Stimulated activated naive CD8-positive, alpha-beta T cell treated with anti-CD3 and anti-CD28 coated beads, Interleukin-15, Interleukin-2, amounts not matched to agents 100 ng/mL and 50 ng/mL, for 24 hours (primary cell): Measurements from ENCODE around the gene CYTL1.

ENCODE experiments used
- H3K27ac Mint-ChIP-seq: one replicate; pipeline ENCODE4 v1.8.0; 2021; ENCODE audit warnings: mild to moderate bottlenecking, mixed read lengths
- H3K27me3 Mint-ChIP-seq: one replicate; pipeline ENCODE4 v1.8.0; 2021; ENCODE audit warnings: mixed read lengths
- H3K36me3 Mint-ChIP-seq: one replicate; pipeline ENCODE4 v1.8.0; 2021; ENCODE audit warnings: low read depth, mixed read lengths
- H3K4me1 Mint-ChIP-seq: one replicate; pipeline ENCODE4 v1.8.0; 2021; ENCODE audit warnings: low read depth, mixed read lengths
- H3K4me3 Mint-ChIP-seq: one replicate; pipeline ENCODE4 v1.8.0; 2021; ENCODE audit warnings: mild to moderate bottlenecking, mixed read lengths
- H3K9me3 Mint-ChIP-seq: one replicate; pipeline ENCODE4 v1.8.0; 2021; ENCODE audit warnings: mixed read lengths

CYTL1 gene

GRCh38 chr4:4995908-4996265 lies 23.4 kb downstream of the CYTL1 start:
- H3K4me3 Mint-ChIP-seq = no peak overlapping the region
- no peaks in the 10 kb centered on the region for H3K27me3 Mint-ChIP-seq
- no peaks in the 10 kb centered on the region for H3K9me3 Mint-ChIP-seq
- H3K4me1 Mint-ChIP-seq = no peaks in the 10 kb centered on the region
- H3K36me3 Mint-ChIP-seq = no peaks in the 10 kb centered on the region
- H3K27ac Mint-ChIP-seq = no peak overlapping the region

- Mint-ChIP-seq H3K36me3 (no peaks in the 10 kb centered on the region), H3K4me1 (no peaks in the 10 kb centered on the region), H3K4me3 (no peak overlapping the region), H3K27me3 (no peaks in the 10 kb centered on the region), H3K9me3 (no peaks in the 10 kb centered on the region), H3K27ac (no peak overlapping the region)
Observed at GRCh38 chr4:4995103-4995907, 24.0 kb downstream of the CYTL1 start.

GRCh38 chr4:4994312-4995097 lies 24.8 kb downstream of the CYTL1 start:
- H3K27me3 Mint-ChIP-seq = no peaks in the 10 kb centered on the region
- no peaks in the 10 kb centered on the region for H3K36me3 Mint-ChIP-seq
- no peaks in the 10 kb centered on the region for H3K4me1 Mint-ChIP-seq
- H3K27ac Mint-ChIP-seq = no peak overlapping the region
- no peaks in the 10 kb centered on the region for H3K9me3 Mint-ChIP-seq
- no peak overlapping the region for H3K4me3 Mint-ChIP-seq

- no peaks in the 10 kb centered on the region for H3K9me3 Mint-ChIP-seq
- H3K36me3 Mint-ChIP-seq = no peaks in the 10 kb centered on the region
- H3K27me3 Mint-ChIP-seq = no peaks in the 10 kb centered on the region
- H3K27ac Mint-ChIP-seq = no peak overlapping the region
- no peaks in the 10 kb centered on the region for H3K4me1 Mint-ChIP-seq
- H3K4me3 Mint-ChIP-seq = no peak overlapping the region
Observed at GRCh38 chr4:4992833-4993232, 26.4 kb downstream of the CYTL1 start.

GRCh38 chr4:4991541-4992099 lies 27.6 kb downstream of the CYTL1 start:
- Mint-ChIP-seq H3K4me1 (no peaks in the 10 kb centered on the region), H3K27ac (no peak overlapping the region), H3K9me3 (no peaks in the 10 kb centered on the region), H3K36me3 (no peaks in the 10 kb centered on the region), H3K27me3 (no peaks in the 10 kb centered on the region), H3K4me3 (no peak overlapping the region)

- Mint-ChIP-seq H3K36me3 (no peaks in the 10 kb centered on the region), H3K4me3 (no peak overlapping the region), H3K27ac (no peak overlapping the region), H3K9me3 (no peaks in the 10 kb centered on the region), H3K4me1 (no peaks in the 10 kb centered on the region), H3K27me3 (no peaks in the 10 kb centered on the region)
Observed at GRCh38 chr4:4990857-4991540, 28.3 kb downstream of the CYTL1 start.

- no peaks in the 10 kb centered on the region for H3K4me1 Mint-ChIP-seq
- H3K27ac Mint-ChIP-seq = no peak overlapping the region
- H3K4me3 Mint-ChIP-seq = no peak overlapping the region
- no peaks in the 10 kb centered on the region for H3K9me3 Mint-ChIP-seq
- no peaks in the 10 kb centered on the region for H3K27me3 Mint-ChIP-seq
- no peaks in the 10 kb centered on the region for H3K36me3 Mint-ChIP-seq
Observed at GRCh38 chr4:4990329-4990728, 28.9 kb downstream of the CYTL1 start.

- H3K4me1 Mint-ChIP-seq = no peaks in the 10 kb centered on the region
- no peaks in the 10 kb centered on the region for H3K9me3 Mint-ChIP-seq
- no peaks in the 10 kb centered on the region for H3K27me3 Mint-ChIP-seq
- no peaks in the 10 kb centered on the region for H3K36me3 Mint-ChIP-seq
- no peak overlapping the region for H3K4me3 Mint-ChIP-seq
- H3K27ac Mint-ChIP-seq = no peak overlapping the region
Observed at GRCh38 chr4:4989083-4989622, 30.1 kb downstream of the CYTL1 start.

- Mint-ChIP-seq H3K9me3 (no peaks in the 10 kb centered on the region), H3K4me1 (no peaks in the 10 kb centered on the region), H3K36me3 (no peaks in the 10 kb centered on the region), H3K4me3 (no peak overlapping the region), H3K27me3 (no peaks in the 10 kb centered on the region), H3K27ac (no peak overlapping the region)
Observed at GRCh38 chr4:4987656-4988055, 31.6 kb downstream of the CYTL1 start.

GRCh38 chr4:4986841-4987240 lies 32.4 kb downstream of the CYTL1 start:
- Mint-ChIP-seq H3K9me3 (no peaks in the 10 kb centered on the region), H3K27me3 (no peaks in the 10 kb centered on the region), H3K4me1 (no peaks in the 10 kb centered on the region), H3K36me3 (no peaks in the 10 kb centered on the region), H3K4me3 (no peak overlapping the region), H3K27ac (no peak overlapping the region)

- H3K27ac Mint-ChIP-seq = no peak overlapping the region
- no peaks in the 10 kb centered on the region for H3K9me3 Mint-ChIP-seq
- no peaks in the 10 kb centered on the region for H3K36me3 Mint-ChIP-seq
- H3K4me3 Mint-ChIP-seq = no peak overlapping the region
- no peaks in the 10 kb centered on the region for H3K4me1 Mint-ChIP-seq
- H3K27me3 Mint-ChIP-seq = no peaks in the 10 kb centered on the region
Observed at GRCh38 chr4:4985844-4986243, 33.4 kb downstream of the CYTL1 start.

GRCh38 chr4:4985036-4985435 lies 34.2 kb downstream of the CYTL1 start:
- Mint-ChIP-seq H3K36me3 (no peaks in the 10 kb centered on the region), H3K9me3 (no peaks in the 10 kb centered on the region), H3K4me1 (no peaks in the 10 kb centered on the region), H3K4me3 (no peak overlapping the region), H3K27ac (no peak overlapping the region), H3K27me3 (no peaks in the 10 kb centered on the region)

GRCh38 chr4:4984186-4984585 lies 35.1 kb downstream of the CYTL1 start:
- no peaks in the 10 kb centered on the region for H3K9me3 Mint-ChIP-seq
- no peaks in the 10 kb centered on the region for H3K4me1 Mint-ChIP-seq
- H3K27ac Mint-ChIP-seq = no peak overlapping the region
- no peaks in the 10 kb centered on the region for H3K27me3 Mint-ChIP-seq
- H3K4me3 Mint-ChIP-seq = no peak overlapping the region
- no peaks in the 10 kb centered on the region for H3K36me3 Mint-ChIP-seq

GRCh38 chr4:4981827-4982226 lies 37.4 kb downstream of the CYTL1 start:
- peaks cover 4% of the 10 kb centered on the region for H3K9me3 Mint-ChIP-seq
- H3K4me3 Mint-ChIP-seq = no peak overlapping the region
- H3K27me3 Mint-ChIP-seq = no peaks in the 10 kb centered on the region
- H3K27ac Mint-ChIP-seq = no peak overlapping the region
- no peaks in the 10 kb centered on the region for H3K4me1 Mint-ChIP-seq
- H3K36me3 Mint-ChIP-seq = no peaks in the 10 kb centered on the region

GRCh38 chr4:4981427-4981826 lies 37.8 kb downstream of the CYTL1 start:
- Mint-ChIP-seq H3K9me3 (peaks cover 4% of the 10 kb centered on the region), H3K27ac (no peak overlapping the region), H3K4me1 (no peaks in the 10 kb centered on the region), H3K27me3 (no peaks in the 10 kb centered on the region), H3K4me3 (no peak overlapping the region), H3K36me3 (no peaks in the 10 kb centered on the region)
